Activated CD4-positive, alpha-beta memory T cell treated with anti-CD3 and anti-CD28 coated beads, Interleukin-2, amount 10 ng/mL, durations not matched to agents 7 days and 5 days (primary cell): Measurements from ENCODE around the gene B4GALT3. TPM values are rescaled to one million over a fixed set of nuclear protein-coding genes. Genes with fewer than 3 reads are reported as not detected.

Source experiments
- CTCF ChIA-PET: fragments of 350-600 bp; sonication (Branson Sonifier 250); formaldehyde crosslinking; loops from one replicate; lab custom pipeline; 2021; ENCODE audit warnings: antibody characterized with exemption, inconsistent platforms; lab: Charles Lee
- POLR2A ChIA-PET: fragments of 350-600 bp; sonication (Branson Sonifier 250); formaldehyde crosslinking; loops from one replicate; lab custom pipeline; 2021; ENCODE audit warnings: antibody characterized with exemption; lab: Charles Lee
- DNase-seq: peaks from one replicate; pipeline ENCODE4 v3.0.0-alpha.2; 2020
- H3K27ac Mint-ChIP-seq: one replicate; pipeline ENCODE4 v1.8.0; 2021; ENCODE audit warnings: mild to moderate bottlenecking, mixed read lengths
- H3K27me3 Mint-ChIP-seq: one replicate; pipeline ENCODE4 v1.8.0; 2021; ENCODE audit warnings: mixed read lengths
- H3K36me3 Mint-ChIP-seq: one replicate; pipeline ENCODE4 v1.8.0; 2021; ENCODE audit warnings: low read depth, mixed read lengths
- H3K4me1 Mint-ChIP-seq: one replicate; pipeline ENCODE4 v1.8.0; 2021; ENCODE audit warnings: mixed read lengths
- H3K4me3 Mint-ChIP-seq: one replicate; pipeline ENCODE4 v1.8.0; 2021; ENCODE audit warnings: mild to moderate bottlenecking, mixed read lengths
- H3K9me3 Mint-ChIP-seq: one replicate; pipeline ENCODE4 v1.8.0; 2021; ENCODE audit warnings: mixed read lengths
- total RNA-seq, 2 experiments: library from RNA; stranded (reverse); gene quantifications; one replicate each; pipeline ENCODE4 v1.2.3, GENCODE V29; 2021

Gene B4GALT3
- total RNA-seq, 2 experiments from 2014 or later, result 55.0 to 56.7 TPM

GRCh38 chr1:161201836-161202712, 24.8 kb upstream of the B4GALT3 start, which contains the start of gene NDUFS2:
Gene NDUFS2, plus strand, starts transcription at chr1:161202367. Its CDS starts 19 bp downstream, at chr1:161202386.
- Mint-ChIP-seq H3K27me3 (no peaks in the 10 kb centered on the region), H3K4me3 (peak within 1 kb of the TSS; percentile 92), H3K36me3 (peaks cover 43% of the 10 kb centered on the region), H3K27ac (peak within 1 kb of the TSS; percentile 96), H3K4me1 (peaks cover 81% of the 10 kb centered on the region), H3K9me3 (no peaks in the 10 kb centered on the region)
- CTCF ChIA-PET, result interaction anchor here (0.6 to 5.5 kb wide), 18 partner anchors 9 to 238 kb away, joined by 3 to 101 read pairs (median 5); partner anchors contain the start of genes APOA2, DEDD, F11R and PPOX
- POLR2A ChIA-PET, result interaction anchor here (0.6 to 5.8 kb wide), 33 partner anchors 9 to 198 kb away, joined by 3 to 91 read pairs (median 7); partner anchors contain the start of genes APOA2, ARHGAP30, B4GALT3 and NIT1
- peak; percentile 97 for DNase-seq

GRCh38 chr1:161200992-161201835, 23.9 kb upstream of the B4GALT3 start:
- CTCF ChIA-PET, result interaction anchor here (0.6 to 5.5 kb wide), 11 partner anchors 9 to 181 kb away, joined by 3 to 101 read pairs (median 8); partner anchors contain the start of genes APOA2, F11R, SDHC and TOMM40L
- POLR2A ChIA-PET, result interaction anchor here (0.6 to 5.8 kb wide), 27 partner anchors 9 to 189 kb away, joined by 3 to 91 read pairs (median 10); partner anchors contain the start of genes APOA2, ARHGAP30, B4GALT3 and NIT1
- Mint-ChIP-seq H3K27me3 (no peaks in the 10 kb centered on the region), H3K4me1 (peaks cover 80% of the 10 kb centered on the region), H3K36me3 (peaks cover 35% of the 10 kb centered on the region), H3K9me3 (no peaks in the 10 kb centered on the region), H3K4me3 (peak overlapping the region; percentile 92), H3K27ac (peak overlapping the region; percentile 96)
- no peak for DNase-seq

DNA sequence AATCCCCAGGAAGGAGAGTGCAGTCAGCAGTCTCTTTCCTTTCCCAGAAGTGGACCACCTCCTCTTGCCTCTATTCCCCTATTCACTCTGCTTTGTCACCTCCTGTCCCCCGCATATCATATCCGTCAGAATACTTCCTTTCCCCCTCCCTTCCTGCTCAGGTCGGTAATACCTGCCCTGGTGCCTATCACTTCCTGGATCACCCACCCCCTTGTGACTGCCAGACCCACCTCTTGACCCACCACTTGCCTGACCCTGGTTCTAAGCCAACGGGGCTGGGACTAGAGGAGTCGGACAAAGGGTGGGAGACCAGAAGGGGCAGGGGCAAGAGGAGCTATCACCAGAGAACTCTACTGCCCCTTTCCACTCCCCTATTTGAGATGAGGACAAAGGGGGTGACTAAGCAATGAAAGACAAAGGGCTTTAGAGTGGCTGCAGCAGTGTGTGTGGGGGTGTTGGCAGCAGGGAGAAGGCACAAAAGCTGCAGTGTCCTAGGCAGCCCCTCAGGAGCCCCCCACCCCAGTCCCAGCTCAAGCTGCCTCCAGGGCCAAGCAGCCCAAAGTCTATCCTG, 23.2 kb upstream of the B4GALT3 start:
- ChIA-PET CTCF (interaction anchor here (4.1 to 4.5 kb wide), 2 partner anchors 8 to 19 kb away, joined by 24 to 49 read pairs; no protein-coding TSS in a partner anchor), POLR2A (interaction anchor here (0.5 to 5.8 kb wide), 9 partner anchors 8 to 132 kb away, joined by 3 to 91 read pairs (median 31); partner anchors contain the start of genes ARHGAP30, B4GALT3, NIT1 and PFDN2)
- H3K9me3 Mint-ChIP-seq, result no peaks in the 10 kb centered on the region
- H3K4me1 Mint-ChIP-seq, result peaks cover 79% of the 10 kb centered on the region
- peaks cover 29% of the 10 kb centered on the region for H3K36me3 Mint-ChIP-seq
- no peak for DNase-seq
- peak overlapping the region; percentile 96 for H3K27ac Mint-ChIP-seq
- H3K4me3 Mint-ChIP-seq, result no peak overlapping the region
- no peaks in the 10 kb centered on the region for H3K27me3 Mint-ChIP-seq

GRCh38 chr1:161199506-161200139, 22.3 kb upstream of the B4GALT3 start:
- no peak for DNase-seq
- Mint-ChIP-seq H3K27ac (peak overlapping the region; percentile 96), H3K9me3 (no peaks in the 10 kb centered on the region), H3K27me3 (no peaks in the 10 kb centered on the region), H3K4me3 (no peak overlapping the region), H3K4me1 (peaks cover 79% of the 10 kb centered on the region), H3K36me3 (peaks cover 22% of the 10 kb centered on the region)
- POLR2A ChIA-PET, result interaction anchor here (3.5 kb wide), 1 partner anchor 131 kb away, joined by 26 read pairs; the partner anchor contains the start of gene ARHGAP30
- CTCF ChIA-PET, result interaction anchor here (1.0 to 1.3 kb wide), 3 partner anchors 26 to 183 kb away, joined by 3 to 4 read pairs (median 4); partner anchors contain the start of genes PPOX and TOMM40L

GRCh38 chr1:161198897-161199431, 21.7 kb upstream of the B4GALT3 start, which contains the start of gene ADAMTS4:
Gene ADAMTS4, minus strand, starts transcription at chr1:161199054. Its CDS starts 427 bp downstream, at chr1:161198627.
- Mint-ChIP-seq H3K27ac (peak within 1 kb of the TSS; percentile 96), H3K27me3 (no peaks in the 10 kb centered on the region), H3K36me3 (peaks cover 15% of the 10 kb centered on the region), H3K9me3 (no peaks in the 10 kb centered on the region), H3K4me3 (no peak within 1 kb of the TSS), H3K4me1 (peaks cover 74% of the 10 kb centered on the region)
- no peak for DNase-seq
- ChIA-PET POLR2A (no interaction called here), CTCF (interaction anchor here (1.0 to 1.3 kb wide), 3 partner anchors 27 to 183 kb away, joined by 3 to 4 read pairs (median 4); partner anchors contain the start of genes PPOX and TOMM40L)

DNA sequence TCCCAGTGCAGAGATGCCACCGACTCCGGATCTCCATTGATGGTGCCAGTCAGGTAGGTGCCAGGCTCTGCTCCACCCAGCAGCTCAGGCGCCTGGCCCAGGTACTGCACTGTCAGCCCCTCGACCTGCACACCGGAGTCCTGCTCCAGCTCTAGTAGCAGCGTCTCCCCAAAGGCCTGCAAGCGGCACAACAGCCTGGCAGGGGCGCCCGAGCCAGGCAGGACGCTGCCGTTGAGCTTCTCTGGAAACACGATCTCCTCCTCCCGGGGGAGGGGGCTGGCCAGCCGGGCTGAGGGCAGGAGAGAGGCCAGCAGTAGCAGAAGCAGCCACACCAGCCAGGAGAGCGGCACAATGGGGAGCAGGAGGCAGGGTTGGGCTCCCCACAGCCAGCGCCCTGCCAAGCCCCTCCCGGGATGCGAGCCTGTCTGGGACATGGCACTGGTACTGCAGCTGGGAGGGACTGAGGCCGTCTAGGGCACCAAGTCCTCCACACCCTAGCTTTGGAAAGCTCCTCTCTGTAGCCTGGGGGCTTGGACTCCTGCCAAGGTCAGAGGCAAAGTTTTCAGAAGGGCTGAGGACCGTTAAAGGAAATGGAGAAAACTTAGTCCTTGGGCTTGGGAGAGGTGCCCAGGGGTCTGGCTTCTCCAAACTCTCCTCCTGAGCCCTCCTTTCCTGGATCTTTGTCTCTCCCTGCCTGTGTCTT, 21.0 kb upstream of the B4GALT3 start:
- Mint-ChIP-seq H3K27me3 (no peaks in the 10 kb centered on the region), H3K27ac (no peak overlapping the region), H3K4me3 (no peak overlapping the region), H3K36me3 (peaks cover 9% of the 10 kb centered on the region), H3K9me3 (no peaks in the 10 kb centered on the region), H3K4me1 (peaks cover 67% of the 10 kb centered on the region)
- CTCF ChIA-PET, result interaction anchor here (1.1 to 1.3 kb wide), 2 partner anchors 27 to 32 kb away, joined by 3 to 4 read pairs; partner anchors contain the start of genes PPOX and TOMM40L
- no peak for DNase-seq
- POLR2A ChIA-PET, result interaction anchor here (1.1 kb wide), 1 partner anchor 12 kb away, joined by 3 read pairs; no protein-coding TSS in a partner anchor

DNA sequence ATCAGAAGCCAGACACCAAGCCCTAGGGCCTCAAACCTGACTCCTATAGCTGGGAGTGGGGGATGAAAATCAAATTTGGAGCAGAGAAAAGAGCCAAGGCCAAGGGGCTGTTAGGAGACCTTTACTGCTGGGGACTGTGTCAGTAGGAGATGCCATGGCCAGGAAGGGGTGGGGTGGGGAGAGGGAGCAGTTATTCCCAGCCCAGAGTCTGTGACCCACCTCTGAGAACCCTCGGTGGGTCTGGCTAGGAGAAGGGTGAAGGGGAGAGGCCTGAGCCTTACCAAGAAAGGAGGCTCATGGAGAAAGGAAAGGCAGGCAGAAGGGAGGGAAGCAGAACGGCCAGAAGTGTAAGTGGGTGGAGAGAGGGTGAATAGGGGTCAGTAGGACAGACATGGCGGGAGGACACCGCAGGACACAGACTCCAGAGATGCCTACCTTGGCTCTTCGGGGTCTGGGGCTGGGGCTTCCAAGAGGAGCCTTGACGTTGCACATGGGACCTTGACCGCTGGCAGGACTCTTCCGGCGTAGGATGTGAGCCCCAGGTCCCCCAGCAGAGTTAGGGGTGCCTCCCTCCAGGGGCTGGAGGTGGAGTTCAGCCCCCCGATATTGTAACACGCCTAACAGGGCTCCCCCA, 20.4 kb upstream of the B4GALT3 start:
- POLR2A ChIA-PET, result interaction anchor here (1.1 to 1.3 kb wide), 2 partner anchors 11 to 20 kb away, joined by 3 read pairs; no protein-coding TSS in a partner anchor
- Mint-ChIP-seq H3K36me3 (peaks cover 6% of the 10 kb centered on the region), H3K4me3 (no peak overlapping the region), H3K9me3 (no peaks in the 10 kb centered on the region), H3K4me1 (peaks cover 68% of the 10 kb centered on the region), H3K27ac (no peak overlapping the region), H3K27me3 (no peaks in the 10 kb centered on the region)
- no peak for DNase-seq
- CTCF ChIA-PET, result interaction anchor here (1.2 kb wide), 2 partner anchors 15 to 28 kb away, joined by 3 to 4 read pairs; partner anchors contain the start of gene TOMM40L

DNA sequence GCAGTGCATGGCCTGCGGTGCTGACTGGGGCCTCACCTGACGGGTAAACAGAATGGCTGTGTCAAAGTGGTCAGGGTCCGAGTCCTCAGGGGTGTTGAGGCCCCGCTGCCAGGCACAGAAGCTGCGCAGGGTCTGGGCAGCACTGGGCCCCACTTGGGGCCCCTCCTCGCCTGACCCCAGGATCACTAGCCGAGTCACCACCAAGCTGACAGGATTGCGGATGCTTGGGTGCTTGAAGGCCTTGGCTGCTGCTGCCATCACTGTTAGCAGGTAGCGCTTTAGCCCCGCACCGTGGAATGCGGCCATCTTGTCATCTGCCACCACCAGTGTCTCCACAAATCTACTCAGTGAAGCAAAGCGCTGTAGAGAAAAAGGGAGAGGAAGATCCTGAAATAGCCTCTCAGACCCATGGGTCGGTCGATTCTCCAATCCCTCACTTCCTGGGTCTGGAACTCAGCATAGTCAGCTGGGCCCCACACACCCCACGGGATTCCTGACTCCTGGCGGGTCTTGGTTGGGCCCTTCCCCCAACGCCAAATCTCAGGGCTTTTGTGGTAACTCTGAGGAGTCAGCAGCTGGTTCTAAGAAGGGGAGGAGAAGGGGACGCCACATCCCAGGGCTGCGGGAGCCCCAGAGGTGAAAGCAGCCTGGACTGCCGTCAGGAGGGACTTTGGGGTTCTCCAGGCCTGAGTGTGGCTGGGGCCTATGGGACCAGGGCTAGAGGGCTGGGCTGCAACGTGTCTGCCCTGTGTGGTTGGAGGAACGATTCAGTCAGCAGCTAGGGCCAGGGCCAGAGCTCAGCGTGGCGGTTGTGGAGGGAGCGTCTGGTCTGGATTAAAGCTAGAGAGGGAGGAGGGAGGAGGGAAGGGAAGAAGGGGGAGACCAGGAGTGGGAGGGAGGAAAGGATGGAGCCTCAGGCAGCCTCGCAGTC, 19.5 kb upstream of the B4GALT3 start:
- no peak overlapping the region for H3K4me3 Mint-ChIP-seq
- DNase-seq, result no peak
- POLR2A ChIA-PET, result interaction anchor here (1.1 to 1.3 kb wide), 2 partner anchors 11 to 19 kb away, joined by 3 read pairs; no protein-coding TSS in a partner anchor
- no peaks in the 10 kb centered on the region for H3K27me3 Mint-ChIP-seq
- CTCF ChIA-PET, result interaction anchor here (1.2 kb wide), 2 partner anchors 14 to 29 kb away, joined by 3 to 4 read pairs; partner anchors contain the start of gene TOMM40L
- no peaks in the 10 kb centered on the region for H3K36me3 Mint-ChIP-seq
- H3K27ac Mint-ChIP-seq, result no peak overlapping the region
- H3K4me1 Mint-ChIP-seq, result peaks cover 70% of the 10 kb centered on the region
- H3K9me3 Mint-ChIP-seq, result no peaks in the 10 kb centered on the region

DNA sequence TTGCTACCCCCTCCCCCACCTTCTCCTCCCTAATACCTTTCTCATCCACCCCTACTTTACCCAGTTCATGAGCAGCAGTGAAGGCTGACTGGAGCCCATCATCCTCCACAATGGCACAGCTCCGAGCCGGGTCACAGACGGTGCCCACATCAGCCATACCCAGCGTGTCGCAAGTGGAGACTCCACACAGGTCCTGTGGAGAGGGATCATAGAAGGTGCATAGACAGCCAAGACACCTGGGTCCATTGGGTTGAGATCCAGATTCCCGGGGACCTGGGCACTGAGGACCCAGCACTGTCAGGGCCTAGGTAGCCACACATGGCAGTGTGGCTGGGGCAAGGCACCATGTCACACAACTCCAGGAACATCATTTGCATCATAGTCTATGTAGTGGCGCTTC, 18.8 kb upstream of the B4GALT3 start:
- no peaks in the 10 kb centered on the region for H3K27me3 Mint-ChIP-seq
- ChIA-PET CTCF (no interaction called here), POLR2A (interaction anchor here (1.1 to 1.3 kb wide), 2 partner anchors 11 to 18 kb away, joined by 3 read pairs; no protein-coding TSS in a partner anchor)
- no peak for DNase-seq
- no peaks in the 10 kb centered on the region for H3K36me3 Mint-ChIP-seq
- H3K9me3 Mint-ChIP-seq, result no peaks in the 10 kb centered on the region
- H3K4me3 Mint-ChIP-seq, result no peak overlapping the region
- no peak overlapping the region for H3K27ac Mint-ChIP-seq
- H3K4me1 Mint-ChIP-seq, result peaks cover 63% of the 10 kb centered on the region
